ENCODE results near the gene ARAP1.

Gene ARAP1

GRCh38 chr11:72661486-72661885, 90.7 kb downstream of the ARAP1 start:
- Histone ChIP-seq H3K27me3 (ENCODE audit: control insufficient read depth, insufficient read depth, low read length, poor library complexity, severe bottlenecking) (no peaks in the 10 kb centered on the region), H3K4me1 (ENCODE audit: control insufficient read depth, insufficient read depth, low read length) (peaks cover 16% of the 10 kb centered on the region), H3K4me3 (ENCODE audit: insufficient read depth, low read depth, low read length) (no peak overlapping the region), H3K27ac (ENCODE audit: insufficient read depth, low read depth, low read length, poor library complexity, severe bottlenecking) (no peak overlapping the region), H3K36me3 (ENCODE audit: control insufficient read depth, insufficient read depth, low read length) (no peaks in the 10 kb centered on the region), H3K9me3 (ENCODE audit: control insufficient read depth, low read length) (no peaks in the 10 kb centered on the region)
- WGBS, 2 experiments = 90 to 91% methylated on average over 9 of the region's 9 CpGs

DNA sequence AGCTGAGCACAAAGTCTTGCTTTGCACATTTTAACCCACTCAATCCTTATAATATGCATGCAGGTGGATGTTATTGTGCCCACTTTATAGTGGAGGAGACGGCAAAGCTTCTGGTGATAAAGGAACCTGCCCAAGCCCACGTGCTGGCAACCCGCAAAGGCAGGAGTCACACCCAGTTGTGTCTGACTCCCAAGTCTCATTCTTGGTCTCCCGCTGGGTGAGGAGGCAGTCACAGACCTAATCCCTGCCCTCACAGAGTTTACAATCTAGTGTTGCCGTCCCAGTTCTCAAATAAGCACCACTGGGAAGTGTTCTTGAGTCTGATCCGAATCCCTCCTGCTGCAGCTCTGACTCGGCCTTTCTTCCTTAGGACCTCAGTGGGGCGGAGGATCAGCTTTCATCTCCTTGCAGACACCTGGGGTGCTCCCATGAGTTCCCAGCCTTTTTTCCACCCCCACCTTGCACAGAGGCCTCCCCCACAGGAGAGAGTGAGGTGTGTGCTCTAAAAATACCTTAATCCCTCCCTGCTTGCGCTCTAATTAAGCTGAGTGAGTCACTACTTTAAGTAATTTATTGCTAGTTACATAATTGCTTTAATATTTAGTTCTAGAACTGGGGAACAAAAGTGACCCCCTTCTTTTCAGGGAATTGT, 93.1 kb downstream of the ARAP1 start:
- H3K36me3 ChIP-seq (ENCODE audit: control insufficient read depth, insufficient read depth, low read length) = no peaks in the 10 kb centered on the region
- H3K4me1 ChIP-seq (ENCODE audit: control insufficient read depth, insufficient read depth, low read length) = peaks cover 26% of the 10 kb centered on the region
- no peak overlapping the region for H3K4me3 ChIP-seq (ENCODE audit: insufficient read depth, low read depth, low read length)
- WGBS, 2 experiments = 78 to 84% methylated on average over 8 of the region's 9 CpGs
- no peaks in the 10 kb centered on the region for H3K27me3 ChIP-seq (ENCODE audit: control insufficient read depth, insufficient read depth, low read length, poor library complexity, severe bottlenecking)
- H3K27ac ChIP-seq (ENCODE audit: insufficient read depth, low read depth, low read length, poor library complexity, severe bottlenecking) = no peak overlapping the region
- H3K9me3 ChIP-seq (ENCODE audit: control insufficient read depth, low read length) = no peaks in the 10 kb centered on the region

DNA sequence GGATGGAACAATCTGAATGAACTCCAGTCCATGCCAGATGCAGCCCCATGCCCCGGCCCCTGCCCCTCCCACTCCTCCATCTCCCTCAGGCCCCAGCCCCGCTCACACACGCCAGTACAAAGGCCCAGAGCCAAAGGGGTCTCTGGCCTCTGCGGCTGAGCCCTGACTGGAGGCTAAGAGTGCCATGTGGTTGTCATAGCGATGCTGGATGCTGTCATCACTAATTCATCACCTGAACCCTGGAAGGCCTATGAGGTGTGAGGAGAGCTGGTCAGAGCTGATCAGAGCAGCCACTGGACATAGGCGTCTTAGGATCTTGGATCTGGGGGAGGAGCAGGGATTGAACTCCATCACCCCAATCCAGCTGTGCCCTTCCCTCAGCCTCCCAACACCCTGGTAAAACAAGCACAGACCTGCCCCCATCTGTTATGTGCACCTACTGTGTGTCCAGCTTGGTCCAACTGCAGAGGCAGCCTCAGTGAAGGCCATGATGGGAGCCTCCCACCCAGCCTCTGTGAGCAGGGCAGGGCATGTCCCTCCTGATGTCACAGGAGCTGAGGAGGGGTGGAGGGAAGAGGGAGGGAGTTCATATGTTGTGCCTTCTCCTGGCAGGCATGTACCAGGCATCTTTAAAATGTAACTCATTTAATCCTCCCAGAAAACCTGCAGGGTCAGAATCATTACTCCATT, 94.7 kb downstream of the ARAP1 start:
- H3K4me1 ChIP-seq (ENCODE audit: control insufficient read depth, insufficient read depth, low read length) = peaks cover 42% of the 10 kb centered on the region
- H3K4me3 ChIP-seq (ENCODE audit: insufficient read depth, low read depth, low read length) = no peak overlapping the region
- no peaks in the 10 kb centered on the region for H3K36me3 ChIP-seq (ENCODE audit: control insufficient read depth, insufficient read depth, low read length)
- H3K27me3 ChIP-seq (ENCODE audit: control insufficient read depth, insufficient read depth, low read length, poor library complexity, severe bottlenecking) = no peaks in the 10 kb centered on the region
- peak overlapping the region; percentile 53 for H3K27ac ChIP-seq (ENCODE audit: insufficient read depth, low read depth, low read length, poor library complexity, severe bottlenecking)
- no peaks in the 10 kb centered on the region for H3K9me3 ChIP-seq (ENCODE audit: control insufficient read depth, low read length)
- 60 to 64% methylated on average over 6 of the region's 6 CpGs for WGBS, 2 experiments

GRCh38 chr11:72655896-72656464, 96.2 kb downstream of the ARAP1 start:
- no peak overlapping the region for H3K27ac ChIP-seq (ENCODE audit: insufficient read depth, low read depth, low read length, poor library complexity, severe bottlenecking)
- H3K9me3 ChIP-seq (ENCODE audit: control insufficient read depth, low read length) = no peaks in the 10 kb centered on the region
- peaks cover 43% of the 10 kb centered on the region for H3K4me1 ChIP-seq (ENCODE audit: control insufficient read depth, insufficient read depth, low read length)
- H3K27me3 ChIP-seq (ENCODE audit: control insufficient read depth, insufficient read depth, low read length, poor library complexity, severe bottlenecking) = no peaks in the 10 kb centered on the region
- no peaks in the 10 kb centered on the region for H3K36me3 ChIP-seq (ENCODE audit: control insufficient read depth, insufficient read depth, low read length)
- WGBS, 2 experiments = 73% methylated on average over 11 of the region's 11 CpGs
- no peak overlapping the region for H3K4me3 ChIP-seq (ENCODE audit: insufficient read depth, low read depth, low read length)

- Histone ChIP-seq H3K4me3 (ENCODE audit: insufficient read depth, low read depth, low read length) (no peak overlapping the region), H3K9me3 (ENCODE audit: control insufficient read depth, low read length) (no peaks in the 10 kb centered on the region), H3K4me1 (ENCODE audit: control insufficient read depth, insufficient read depth, low read length) (peaks cover 43% of the 10 kb centered on the region), H3K27ac (ENCODE audit: insufficient read depth, low read depth, low read length, poor library complexity, severe bottlenecking) (no peak overlapping the region), H3K27me3 (ENCODE audit: control insufficient read depth, insufficient read depth, low read length, poor library complexity, severe bottlenecking) (no peaks in the 10 kb centered on the region), H3K36me3 (ENCODE audit: control insufficient read depth, insufficient read depth, low read length) (no peaks in the 10 kb centered on the region)
- 94 to 95% methylated on average over 8 of the region's 8 CpGs for WGBS, 2 experiments
These were observed 97.2 kb downstream of the ARAP1 start for GRCh38 chr11:72655014-72655413.

DNA sequence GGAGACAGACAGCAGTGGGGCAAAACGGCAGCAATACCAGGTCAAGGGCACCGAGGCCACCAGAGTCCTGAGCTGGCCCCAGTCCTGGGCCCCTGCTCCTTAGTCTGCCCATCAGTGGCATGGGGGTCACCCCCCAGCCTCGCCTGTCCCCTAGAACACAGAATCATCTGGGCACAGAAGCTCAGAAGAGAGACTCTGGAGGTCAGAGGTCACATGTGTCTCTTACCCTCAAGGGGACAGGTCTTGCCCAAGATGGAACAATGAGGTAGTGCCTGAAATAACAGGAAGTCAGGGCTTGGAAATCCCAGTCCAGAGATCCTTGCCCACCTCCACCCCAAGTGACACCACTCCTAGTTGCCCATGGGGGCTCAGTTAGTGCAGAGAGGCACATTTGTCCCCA, 98.6 kb downstream of the ARAP1 start:
- no peaks in the 10 kb centered on the region for H3K27me3 ChIP-seq (ENCODE audit: control insufficient read depth, insufficient read depth, low read length, poor library complexity, severe bottlenecking)
- no peaks in the 10 kb centered on the region for H3K9me3 ChIP-seq (ENCODE audit: control insufficient read depth, low read length)
- peaks cover 43% of the 10 kb centered on the region for H3K4me1 ChIP-seq (ENCODE audit: control insufficient read depth, insufficient read depth, low read length)
- H3K27ac ChIP-seq (ENCODE audit: insufficient read depth, low read depth, low read length, poor library complexity, severe bottlenecking) = peak overlapping the region; percentile 70
- no peaks in the 10 kb centered on the region for H3K36me3 ChIP-seq (ENCODE audit: control insufficient read depth, insufficient read depth, low read length)
- H3K4me3 ChIP-seq (ENCODE audit: insufficient read depth, low read depth, low read length) = no peak overlapping the region
- WGBS, 2 experiments = 90 to 92% methylated on average over 3 of the region's 3 CpGs

DNA sequence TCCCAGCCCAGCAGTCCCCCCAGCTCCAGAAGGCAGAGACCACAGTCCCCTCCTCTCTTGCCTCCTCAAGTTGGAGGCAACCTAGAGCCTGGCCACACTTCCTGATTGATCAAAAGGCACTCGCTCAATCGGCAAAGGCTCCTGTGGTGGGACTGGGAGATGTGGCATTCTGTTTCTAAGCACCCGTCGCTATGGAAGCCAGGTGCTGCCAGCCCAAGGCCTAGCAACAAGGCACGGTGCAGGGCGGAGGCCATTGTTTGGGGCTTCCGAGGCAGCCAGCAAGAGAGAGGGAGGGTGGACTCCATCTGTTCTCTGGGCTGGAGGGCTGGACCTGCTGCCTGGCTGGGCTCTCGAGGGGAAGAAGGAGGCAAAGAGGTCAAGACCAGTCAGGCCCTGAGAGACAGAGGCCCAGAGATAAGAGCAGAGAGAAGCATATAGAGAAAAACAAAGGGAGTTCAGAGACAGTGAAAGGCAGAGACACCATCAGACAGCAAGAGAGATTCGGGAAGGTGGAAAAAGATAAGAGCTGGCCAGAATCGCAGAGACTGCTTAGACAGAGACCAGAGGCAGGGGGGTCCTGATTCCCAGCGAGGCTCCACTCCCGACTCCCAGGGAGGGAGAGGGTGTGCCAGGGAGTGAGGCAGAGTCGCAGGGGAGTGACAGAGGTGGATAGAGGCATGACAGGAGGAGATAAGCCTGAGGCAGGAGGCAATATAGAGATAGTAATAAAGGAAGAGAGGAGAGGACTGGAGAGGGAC, 99.2 kb downstream of the ARAP1 start:
- no peaks in the 10 kb centered on the region for H3K9me3 ChIP-seq (ENCODE audit: control insufficient read depth, low read length)
- no peaks in the 10 kb centered on the region for H3K36me3 ChIP-seq (ENCODE audit: control insufficient read depth, insufficient read depth, low read length)
- 34% methylated on average over 13 of the region's 13 CpGs for WGBS, 2 experiments
- peak overlapping the region; percentile 70 for H3K27ac ChIP-seq (ENCODE audit: insufficient read depth, low read depth, low read length, poor library complexity, severe bottlenecking)
- no peaks in the 10 kb centered on the region for H3K27me3 ChIP-seq (ENCODE audit: control insufficient read depth, insufficient read depth, low read length, poor library complexity, severe bottlenecking)
- no peak overlapping the region for H3K4me3 ChIP-seq (ENCODE audit: insufficient read depth, low read depth, low read length)
- H3K4me1 ChIP-seq (ENCODE audit: control insufficient read depth, insufficient read depth, low read length) = peaks cover 42% of the 10 kb centered on the region

- H3K4me3 ChIP-seq (ENCODE audit: insufficient read depth, low read depth, low read length) = no peak overlapping the region
- H3K27ac ChIP-seq (ENCODE audit: insufficient read depth, low read depth, low read length, poor library complexity, severe bottlenecking) = no peak overlapping the region
- no peaks in the 10 kb centered on the region for H3K27me3 ChIP-seq (ENCODE audit: control insufficient read depth, insufficient read depth, low read length, poor library complexity, severe bottlenecking)
- H3K36me3 ChIP-seq (ENCODE audit: control insufficient read depth, insufficient read depth, low read length) = no peaks in the 10 kb centered on the region
- H3K9me3 ChIP-seq (ENCODE audit: control insufficient read depth, low read length) = no peaks in the 10 kb centered on the region
- peaks cover 33% of the 10 kb centered on the region for H3K4me1 ChIP-seq (ENCODE audit: control insufficient read depth, insufficient read depth, low read length)
These were observed 100.1 kb downstream of the ARAP1 start for GRCh38 chr11:72652133-72652532.

DNA sequence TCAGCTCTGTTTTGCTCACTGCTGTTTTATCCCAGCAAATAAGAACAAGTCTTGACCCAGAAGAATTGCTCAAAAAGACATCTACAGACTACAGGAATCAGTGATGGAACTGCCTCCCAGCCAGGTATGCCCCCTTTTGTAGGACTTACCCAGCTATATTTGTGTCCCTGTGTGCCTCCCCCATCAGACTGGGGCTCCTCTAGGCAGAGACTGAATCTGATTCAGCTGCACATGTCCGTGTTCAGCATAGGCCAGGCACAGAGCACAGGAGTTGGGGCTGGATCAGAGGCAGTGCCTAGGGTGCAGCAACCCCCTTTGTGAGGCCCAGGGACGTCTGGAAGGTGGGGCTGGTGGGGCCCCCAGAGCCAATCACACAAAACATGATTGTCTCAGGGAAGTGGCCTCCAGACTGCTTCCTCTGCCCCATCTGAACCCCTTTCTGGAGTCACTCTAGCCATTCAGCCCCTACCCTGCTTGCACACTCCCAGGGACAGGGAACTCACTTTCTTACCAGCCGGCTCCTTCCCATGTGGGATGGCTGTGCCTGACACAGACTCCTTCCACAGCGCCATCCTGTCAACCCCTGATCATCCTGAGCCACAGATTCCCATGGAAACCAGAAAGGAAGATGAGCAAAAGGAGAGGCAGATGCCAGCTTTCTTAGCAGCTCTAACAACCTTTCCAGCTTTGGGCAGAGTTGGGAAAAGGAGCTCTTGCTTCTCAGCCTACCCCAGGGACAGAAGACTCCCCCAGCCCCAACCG, 102.8 kb downstream of the ARAP1 start:
- WGBS, 2 experiments = 85 to 87% methylated on average over 5 of the region's 5 CpGs
- H3K27ac ChIP-seq (ENCODE audit: insufficient read depth, low read depth, low read length, poor library complexity, severe bottlenecking) = no peak overlapping the region
- no peaks in the 10 kb centered on the region for H3K27me3 ChIP-seq (ENCODE audit: control insufficient read depth, insufficient read depth, low read length, poor library complexity, severe bottlenecking)
- peaks cover 19% of the 10 kb centered on the region for H3K4me1 ChIP-seq (ENCODE audit: control insufficient read depth, insufficient read depth, low read length)
- no peaks in the 10 kb centered on the region for H3K36me3 ChIP-seq (ENCODE audit: control insufficient read depth, insufficient read depth, low read length)
- H3K9me3 ChIP-seq (ENCODE audit: control insufficient read depth, low read length) = no peaks in the 10 kb centered on the region
- H3K4me3 ChIP-seq (ENCODE audit: insufficient read depth, low read depth, low read length) = no peak overlapping the region

Data from ectodermal cell (in vitro differentiated cells).